Measurements from ENCODE around the gene GPX3.
A peak's percentile ranks its signal among the peaks of the same experiment; 100 is the strongest.

Gene GPX3

GRCh38 chr5:151020304-151021110, at the start of gene GPX3:
GPX3 (plus strand) TSS chr5:151020591; CDS start chr5:151020655, 64 bp downstream.
- peak; percentile 63 for DNase-seq

- no peak for DNase-seq
These were observed 41.8 kb upstream of the GPX3 start for GRCh38 chr5:150978590-150978989.

- DNase-seq = no peak
These were observed 32.6 kb upstream of the GPX3 start for GRCh38 chr5:150987746-150988145.

GRCh38 chr5:150989695-150990094, 30.7 kb upstream of the GPX3 start:
- DNase-seq = no peak

GRCh38 chr5:150992705-150993104, 27.7 kb upstream of the GPX3 start:
- DNase-seq = no peak

GRCh38 chr5:150993422-150993821, 27.0 kb upstream of the GPX3 start:
- no peak for DNase-seq

GRCh38 chr5:150993826-150994412, 26.5 kb upstream of the GPX3 start:
- DNase-seq = no peak

GRCh38 chr5:150999704-151000442, 20.5 kb upstream of the GPX3 start:
- no peak for DNase-seq

- DNase-seq = no peak
These were observed 19.0 kb upstream of the GPX3 start for GRCh38 chr5:151001436-151001835.

- no peak for DNase-seq
These were observed 18.1 kb upstream of the GPX3 start for GRCh38 chr5:151002250-151002649.

- DNase-seq = no peak
These were observed 17.5 kb upstream of the GPX3 start for GRCh38 chr5:151002681-151003502.

- DNase-seq = no peak
These were observed 16.9 kb upstream of the GPX3 start for GRCh38 chr5:151003503-151003860.

GRCh38 chr5:151004499-151004898, 15.9 kb upstream of the GPX3 start:
- DNase-seq = no peak

- DNase-seq = no peak
These were observed 15.0 kb upstream of the GPX3 start for GRCh38 chr5:151005187-151005949.

GRCh38 chr5:151005950-151006576, 14.3 kb upstream of the GPX3 start:
- DNase-seq = no peak

GRCh38 chr5:151006704-151007334, 13.6 kb upstream of the GPX3 start:
- DNase-seq = no peak

- DNase-seq = no peak
These were observed 12.8 kb upstream of the GPX3 start for GRCh38 chr5:151007430-151008209.

GRCh38 chr5:151008210-151008491, 12.2 kb upstream of the GPX3 start:
- DNase-seq = no peak

- DNase-seq = no peak
These were observed 11.5 kb upstream of the GPX3 start for GRCh38 chr5:151008906-151009305.

- DNase-seq = no peak
These were observed 7.5 kb upstream of the GPX3 start for GRCh38 chr5:151012862-151013261.

All from CD4-positive, alpha-beta T cell treated with Interferon gamma for 1 hour (primary cell).